KOPT-K1 (cell line): ENCODE measurements around the gene AGPAT4.
"Not testable (repeated sequence)": the region's sequence is repeated elsewhere in the genome, so short reads cannot be mapped to it uniquely, and the experiment has no call there.

Experiments
- H3K27ac ChIP-seq: fragments of 200-600 bp; sonication (generic); 2 replicates; pipeline ENCODE4 v1.5.1; 2016; ENCODE audit warnings: antibody characterized with exemption, mild to moderate bottlenecking, low read depth, low read length; ENCODE audit not compliant: poor library complexity, severe bottlenecking
- H3K36me3 ChIP-seq: fragments of 200-600 bp; sonication (generic); 2 replicates; pipeline ENCODE4 v1.5.1; 2017; ENCODE audit warnings: antibody characterized with exemption, mild to moderate bottlenecking, low read length, moderate library complexity; ENCODE audit not compliant: insufficient read depth
- H3K9me3 ChIP-seq: fragments of 200-600 bp; sonication (generic); 2 replicates; pipeline ENCODE4 v1.5.1; 2017; ENCODE audit warnings: antibody characterized with exemption, low read length, mild to moderate bottlenecking; ENCODE audit not compliant: insufficient read depth, poor library complexity, severe bottlenecking

Gene AGPAT4

GRCh38 chr6:161192636-161193411, 81.0 kb downstream of the AGPAT4 start:
- Histone ChIP-seq H3K9me3 (peaks cover 17% of the 10 kb centered on the region), H3K36me3 (no peaks in the 10 kb centered on the region), H3K27ac (no peak overlapping the region)

- Histone ChIP-seq H3K27ac (no peak overlapping the region), H3K36me3 (no peaks in the 10 kb centered on the region), H3K9me3 (peaks cover 17% of the 10 kb centered on the region)
Observed at GRCh38 chr6:161191671-161192070, 82.2 kb downstream of the AGPAT4 start.

GRCh38 chr6:161191007-161191406, 82.9 kb downstream of the AGPAT4 start:
- no peak overlapping the region for H3K27ac ChIP-seq

GRCh38 chr6:161189891-161190290, 84.0 kb downstream of the AGPAT4 start:
- Histone ChIP-seq H3K27ac (no peak overlapping the region), H3K36me3 (no peaks in the 10 kb centered on the region), H3K9me3 (peaks cover 17% of the 10 kb centered on the region)

More at GRCh38 chr6:161191007-161191406, 82.9 kb downstream of the AGPAT4 start:
- peaks cover 17% of the 10 kb centered on the region for H3K9me3 ChIP-seq
- H3K36me3 ChIP-seq = no peaks in the 10 kb centered on the region

- Histone ChIP-seq H3K9me3 (peaks cover 17% of the 10 kb centered on the region), H3K27ac (no peak overlapping the region), H3K36me3 (no peaks in the 10 kb centered on the region)
Observed at GRCh38 chr6:161188547-161189465, 85.1 kb downstream of the AGPAT4 start.

GRCh38 chr6:161186173-161186769, 87.6 kb downstream of the AGPAT4 start:
- Histone ChIP-seq H3K9me3 (peaks cover under 1% of the 10 kb centered on the region), H3K36me3 (no peaks in the 10 kb centered on the region), H3K27ac (no peak overlapping the region)

GRCh38 chr6:161181121-161181520, 92.7 kb downstream of the AGPAT4 start:
- H3K9me3 ChIP-seq = peaks cover 5% of the 10 kb centered on the region
- no peak overlapping the region for H3K27ac ChIP-seq
- no peaks in the 10 kb centered on the region for H3K36me3 ChIP-seq

- not testable (repeated sequence) for H3K27ac ChIP-seq, H3K36me3 ChIP-seq, H3K9me3 ChIP-seq
Observed at GRCh38 chr6:161178155-161178554, 95.7 kb downstream of the AGPAT4 start.

GRCh38 chr6:161176428-161176827, 97.4 kb downstream of the AGPAT4 start:
- H3K27ac ChIP-seq, H3K36me3 ChIP-seq, H3K9me3 ChIP-seq: not testable (repeated sequence)

GRCh38 chr6:161172769-161173168, 101.1 kb downstream of the AGPAT4 start:
- H3K27ac ChIP-seq, H3K36me3 ChIP-seq, H3K9me3 ChIP-seq: not testable (repeated sequence)

- H3K9me3 ChIP-seq = no peaks in the 10 kb centered on the region
- no peak overlapping the region for H3K27ac ChIP-seq
- H3K36me3 ChIP-seq = no peaks in the 10 kb centered on the region
Observed at GRCh38 chr6:161171207-161171606, 102.7 kb downstream of the AGPAT4 start.

GRCh38 chr6:161169696-161170095, 104.2 kb downstream of the AGPAT4 start:
- no peak overlapping the region for H3K27ac ChIP-seq
- no peaks in the 10 kb centered on the region for H3K36me3 ChIP-seq
- H3K9me3 ChIP-seq = no peaks in the 10 kb centered on the region

- Histone ChIP-seq H3K36me3 (no peaks in the 10 kb centered on the region), H3K9me3 (no peaks in the 10 kb centered on the region), H3K27ac (no peak overlapping the region)
Observed at GRCh38 chr6:161169035-161169434, 104.8 kb downstream of the AGPAT4 start.

- Histone ChIP-seq H3K27ac (no peak overlapping the region), H3K36me3 (no peaks in the 10 kb centered on the region), H3K9me3 (no peaks in the 10 kb centered on the region)
Observed at GRCh38 chr6:161168281-161168891, 105.5 kb downstream of the AGPAT4 start.

GRCh38 chr6:161166677-161167076, 107.2 kb downstream of the AGPAT4 start:
- no peaks in the 10 kb centered on the region for H3K36me3 ChIP-seq
- no peaks in the 10 kb centered on the region for H3K9me3 ChIP-seq
- H3K27ac ChIP-seq = no peak overlapping the region
